A673 (cell line): ENCODE results near the gene ASXL1.

Experiments used
- CTCF ChIP-seq: fragments of 300-800, 200-600 bp; sonication (generic); conservative IDR thresholded peaks from 2 replicates; pipeline ENCODE4 v1.5.1; 2017; ENCODE audit warnings: low read depth, mild to moderate bottlenecking, antibody characterized with exemption, low read length, moderate library complexity, mixed read lengths
- EZH2 ChIP-seq: fragments of 200-600 bp; sonication (generic); IDR thresholded peaks from 2 replicates; pipeline ENCODE4 v1.6.1; 2017; ENCODE audit warnings: borderline replicate concordance, low read depth, mild to moderate bottlenecking, mixed read lengths, antibody characterized with exemption, low read length; ENCODE audit not compliant: poor library complexity, severe bottlenecking

GRCh38 chr20:32449890-32450401 lies 91.8 kb downstream of the ASXL1 start:
- TF ChIP-seq CTCF: no peak
- no peak for TF ChIP-seq EZH2
